ENCODE data around the gene RNASE13.

Gene RNASE13

DNA sequence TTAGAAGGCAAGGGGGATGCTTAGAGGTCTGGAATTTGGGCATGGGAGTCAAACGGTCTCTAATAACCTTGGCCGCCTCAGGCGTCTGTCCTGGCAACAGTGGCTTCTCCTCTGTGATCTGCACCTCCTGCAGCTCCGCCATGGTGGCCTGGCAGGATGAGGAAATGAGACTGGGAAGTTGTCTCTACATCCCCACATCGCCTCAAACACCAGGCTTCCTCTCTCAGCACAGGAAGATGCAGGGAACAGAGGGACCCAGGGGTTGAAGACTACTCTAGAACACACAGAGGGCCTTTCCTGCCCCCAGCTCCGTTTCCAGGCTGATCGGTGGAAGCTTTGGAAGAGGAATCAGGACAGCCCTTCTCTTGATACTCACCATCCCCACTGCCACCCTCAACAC is 11.4 kb downstream of the RNASE13 start:
- H3K4me3 ChIP-seq (ENCODE audit: low read depth, low read length): no peak overlapping the region
- ChIA-PET POLR2A (no interaction called here), CTCF (interaction anchor here (0.6 to 1.7 kb wide), 8 partner anchors 9 to 154 kb away, joined by 3 to 6 read pairs (median 4); no protein-coding TSS in a partner anchor)
- H3K4me1 ChIP-seq (ENCODE audit: control insufficient read depth, insufficient read depth, low read length): peaks cover 10% of the 10 kb centered on the region; the same call in 1 of the 2 replicates
- H3K27ac ChIP-seq (ENCODE audit: extremely low read depth, low read depth, low read length): no peak overlapping the region
- H3K9me3 ChIP-seq (ENCODE audit: control insufficient read depth, insufficient read depth, low read depth, low read length): no peaks in the 10 kb centered on the region
- no peak for TF ChIP-seq ZNF132 (tag by site-specific recombination; IDR thresholded peaks at IDR 0.05; ENCODE audit: borderline replicate concordance)
- no peak for TF ChIP-seq ZBTB21 (tag by site-specific recombination; IDR thresholded peaks at IDR 0.05)
- no peak for TF ChIP-seq KLF9 (tag by site-specific recombination; IDR thresholded peaks at IDR 0.05; ENCODE audit: low read depth)
- no peak for TF ChIP-seq REPIN1 (tag by site-specific recombination; IDR thresholded peaks at IDR 0.05; ENCODE audit: low read depth)
- TF ChIP-seq ZNF2 (tag by site-specific recombination; IDR thresholded peaks at IDR 0.05): no peak
- TF ChIP-seq, protein P1, sequence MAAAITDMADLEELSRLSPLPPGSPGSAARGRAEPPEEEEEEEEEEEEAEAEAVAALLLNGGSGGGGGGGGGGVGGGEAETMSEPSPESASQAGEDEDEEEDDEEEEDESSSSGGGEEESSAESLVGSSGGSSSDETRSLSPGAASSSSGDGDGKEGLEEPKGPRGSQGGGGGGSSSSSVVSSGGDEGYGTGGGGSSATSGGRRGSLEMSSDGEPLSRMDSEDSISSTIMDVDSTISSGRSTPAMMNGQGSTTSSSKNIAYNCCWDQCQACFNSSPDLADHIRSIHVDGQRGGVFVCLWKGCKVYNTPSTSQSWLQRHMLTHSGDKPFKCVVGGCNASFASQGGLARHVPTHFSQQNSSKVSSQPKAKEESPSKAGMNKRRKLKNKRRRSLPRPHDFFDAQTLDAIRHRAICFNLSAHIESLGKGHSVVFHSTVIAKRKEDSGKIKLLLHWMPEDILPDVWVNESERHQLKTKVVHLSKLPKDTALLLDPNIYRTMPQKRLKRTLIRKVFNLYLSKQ (tag by site-specific recombination; IDR thresholded peaks at IDR 0.05; ENCODE audit: borderline replicate concordance): no peak
- no peak for TF ChIP-seq ZNF274 (IDR thresholded peaks at IDR 0.05; ENCODE audit: low read length)
- TF ChIP-seq ZNF274 (tag by site-specific recombination; IDR thresholded peaks at IDR 0.05; ENCODE audit: borderline replicate concordance): no peak
- TF ChIP-seq BCL11A (tag by site-specific recombination; IDR thresholded peaks at IDR 0.05; ENCODE audit: low read depth): no peak
- peaks cover 0 to 38% of the 10 kb centered on the region in 2 experiments; a peak in 2 of 3 replicates for H3K36me3 ChIP-seq (ENCODE audit: control insufficient read depth in 2 of 2, insufficient read depth in 1 of 2, low read length in 2 of 2)

DNA sequence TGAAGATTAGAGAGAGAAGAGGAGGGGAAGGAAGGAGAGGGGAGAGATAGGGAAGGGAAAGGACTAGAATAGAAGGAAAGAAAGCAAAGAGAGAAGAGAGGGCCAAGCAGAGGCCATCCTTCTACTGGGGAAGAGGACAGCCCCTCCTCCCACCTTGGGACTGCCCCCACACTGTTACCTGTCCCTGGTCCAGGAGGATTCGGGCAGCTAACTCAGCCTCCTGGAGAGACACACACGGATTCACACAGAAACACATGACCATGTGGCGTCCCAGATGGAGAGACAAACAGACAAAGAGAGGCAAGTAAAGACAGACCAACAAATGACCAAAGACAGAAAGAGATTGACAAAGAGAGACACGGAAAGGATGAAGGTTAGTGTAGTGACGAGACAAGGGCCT is 11.9 kb downstream of the RNASE13 start:
- POLR2A ChIA-PET: no interaction called here
- Histone ChIP-seq H3K9me3 (ENCODE audit: control insufficient read depth, insufficient read depth, low read depth, low read length) (no peaks in the 10 kb centered on the region), H3K36me3 (ENCODE audit: control insufficient read depth in 2 of 2, insufficient read depth in 1 of 2, low read length in 2 of 2) (peaks cover 0 to 43% of the 10 kb centered on the region in 2 experiments; a peak in 2 of 3 replicates), H3K4me3 (ENCODE audit: low read depth, low read length) (no peak overlapping the region), H3K27ac (ENCODE audit: extremely low read depth, low read depth, low read length) (no peak overlapping the region), H3K4me1 (ENCODE audit: control insufficient read depth, insufficient read depth, low read length) (peaks cover 10% of the 10 kb centered on the region; the same call in 1 of the 2 replicates)
- CTCF ChIA-PET: interaction anchor here (0.6 to 1.6 kb wide), 5 partner anchors 8 to 153 kb away, joined by 3 to 6 read pairs (median 4); no protein-coding TSS in a partner anchor
- no peak; the same call in 1 of the 2 replicates for TF ChIP-seq ZNF366 (tag by site-specific recombination; conservative IDR thresholded peaks at IDR 0.05)
- no peak for TF ChIP-seq TRIM28 (IDR thresholded peaks at IDR 0.05; ENCODE audit: borderline replicate concordance, low read length)
- TF ChIP-seq ZNF600 (tag by site-specific recombination; IDR thresholded peaks at IDR 0.05): no peak
- no peak for TF ChIP-seq ZNF341 (tag by site-specific recombination; IDR thresholded peaks at IDR 0.05; ENCODE audit: low read depth)
- TF ChIP-seq ZNF530 (tag by site-specific recombination; IDR thresholded peaks at IDR 0.05; ENCODE audit: low read depth): no peak
- TF ChIP-seq, protein P2, sequence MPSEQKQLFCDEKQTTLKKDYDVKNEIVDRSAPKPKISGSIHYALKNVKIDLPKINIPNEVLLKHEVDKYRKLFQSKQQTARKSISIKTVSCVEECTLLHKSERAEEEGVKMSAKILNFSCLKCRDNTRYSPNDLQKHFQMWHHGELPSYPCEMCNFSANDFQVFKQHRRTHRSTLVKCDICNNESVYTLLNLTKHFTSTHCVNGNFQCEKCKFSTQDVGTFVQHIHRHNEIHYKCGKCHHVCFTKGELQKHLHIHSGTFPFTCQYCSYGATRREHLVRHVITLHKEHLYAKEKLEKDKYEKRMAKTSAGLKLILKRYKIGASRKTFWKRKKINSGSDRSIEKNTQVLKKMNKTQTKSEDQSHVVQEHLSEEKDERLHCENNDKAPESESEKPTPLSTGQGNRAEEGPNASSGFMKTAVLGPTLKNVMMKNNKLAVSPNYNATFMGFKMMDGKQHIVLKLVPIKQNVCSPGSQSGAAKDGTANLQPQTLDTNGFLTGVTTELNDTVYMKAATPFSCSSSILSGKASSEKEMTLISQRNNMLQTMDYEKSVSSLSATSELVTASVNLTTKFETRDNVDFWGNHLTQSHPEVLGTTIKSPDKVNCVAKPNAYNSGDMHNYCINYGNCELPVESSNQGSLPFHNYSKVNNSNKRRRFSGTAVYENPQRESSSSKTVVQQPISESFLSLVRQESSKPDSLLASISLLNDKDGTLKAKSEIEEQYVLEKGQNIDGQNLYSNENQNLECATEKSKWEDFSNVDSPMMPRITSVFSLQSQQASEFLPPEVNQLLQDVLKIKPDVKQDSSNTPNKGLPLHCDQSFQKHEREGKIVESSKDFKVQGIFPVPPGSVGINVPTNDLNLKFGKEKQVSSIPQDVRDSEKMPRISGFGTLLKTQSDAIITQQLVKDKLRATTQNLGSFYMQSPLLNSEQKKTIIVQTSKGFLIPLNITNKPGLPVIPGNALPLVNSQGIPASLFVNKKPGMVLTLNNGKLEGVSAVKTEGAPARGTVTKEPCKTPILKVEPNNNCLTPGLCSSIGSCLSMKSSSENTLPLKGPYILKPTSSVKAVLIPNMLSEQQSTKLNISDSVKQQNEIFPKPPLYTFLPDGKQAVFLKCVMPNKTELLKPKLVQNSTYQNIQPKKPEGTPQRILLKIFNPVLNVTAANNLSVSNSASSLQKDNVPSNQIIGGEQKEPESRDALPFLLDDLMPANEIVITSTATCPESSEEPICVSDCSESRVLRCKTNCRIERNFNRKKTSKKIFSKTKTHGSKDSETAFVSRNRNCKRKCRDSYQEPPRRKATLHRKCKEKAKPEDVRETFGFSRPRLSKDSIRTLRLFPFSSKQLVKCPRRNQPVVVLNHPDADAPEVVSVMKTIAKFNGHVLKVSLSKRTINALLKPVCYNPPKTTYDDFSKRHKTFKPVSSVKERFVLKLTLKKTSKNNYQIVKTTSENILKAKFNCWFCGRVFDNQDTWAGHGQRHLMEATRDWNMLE (tag by site-specific recombination; conservative IDR thresholded peaks at IDR 0.05; ENCODE audit: low read depth): no peak
- TF ChIP-seq ZNF701 (tag by site-specific recombination; IDR thresholded peaks at IDR 0.05): no peak
- TF ChIP-seq, protein P3, sequence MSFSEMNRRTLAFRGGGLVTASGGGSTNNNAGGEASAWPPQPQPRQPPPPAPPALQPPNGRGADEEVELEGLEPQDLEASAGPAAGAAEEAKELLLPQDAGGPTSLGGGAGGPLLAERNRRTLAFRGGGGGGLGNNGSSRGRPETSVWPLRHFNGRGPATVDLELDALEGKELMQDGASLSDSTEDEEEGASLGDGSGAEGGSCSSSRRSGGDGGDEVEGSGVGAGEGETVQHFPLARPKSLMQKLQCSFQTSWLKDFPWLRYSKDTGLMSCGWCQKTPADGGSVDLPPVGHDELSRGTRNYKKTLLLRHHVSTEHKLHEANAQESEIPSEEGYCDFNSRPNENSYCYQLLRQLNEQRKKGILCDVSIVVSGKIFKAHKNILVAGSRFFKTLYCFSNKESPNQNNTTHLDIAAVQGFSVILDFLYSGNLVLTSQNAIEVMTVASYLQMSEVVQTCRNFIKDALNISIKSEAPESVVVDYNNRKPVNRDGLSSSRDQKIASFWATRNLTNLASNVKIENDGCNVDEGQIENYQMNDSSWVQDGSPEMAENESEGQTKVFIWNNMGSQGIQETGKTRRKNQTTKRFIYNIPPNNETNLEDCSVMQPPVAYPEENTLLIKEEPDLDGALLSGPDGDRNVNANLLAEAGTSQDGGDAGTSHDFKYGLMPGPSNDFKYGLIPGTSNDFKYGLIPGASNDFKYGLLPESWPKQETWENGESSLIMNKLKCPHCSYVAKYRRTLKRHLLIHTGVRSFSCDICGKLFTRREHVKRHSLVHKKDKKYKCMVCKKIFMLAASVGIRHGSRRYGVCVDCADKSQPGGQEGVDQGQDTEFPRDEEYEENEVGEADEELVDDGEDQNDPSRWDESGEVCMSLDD (tag by site-specific recombination; IDR thresholded peaks at IDR 0.05): no peak
- TF ChIP-seq ZNF664 (tag by site-specific recombination; IDR thresholded peaks at IDR 0.05): no peak
- TF ChIP-seq MYNN (tag by site-specific recombination; IDR thresholded peaks at IDR 0.05; ENCODE audit: borderline replicate concordance): no peak
- TF ChIP-seq, protein P4, sequence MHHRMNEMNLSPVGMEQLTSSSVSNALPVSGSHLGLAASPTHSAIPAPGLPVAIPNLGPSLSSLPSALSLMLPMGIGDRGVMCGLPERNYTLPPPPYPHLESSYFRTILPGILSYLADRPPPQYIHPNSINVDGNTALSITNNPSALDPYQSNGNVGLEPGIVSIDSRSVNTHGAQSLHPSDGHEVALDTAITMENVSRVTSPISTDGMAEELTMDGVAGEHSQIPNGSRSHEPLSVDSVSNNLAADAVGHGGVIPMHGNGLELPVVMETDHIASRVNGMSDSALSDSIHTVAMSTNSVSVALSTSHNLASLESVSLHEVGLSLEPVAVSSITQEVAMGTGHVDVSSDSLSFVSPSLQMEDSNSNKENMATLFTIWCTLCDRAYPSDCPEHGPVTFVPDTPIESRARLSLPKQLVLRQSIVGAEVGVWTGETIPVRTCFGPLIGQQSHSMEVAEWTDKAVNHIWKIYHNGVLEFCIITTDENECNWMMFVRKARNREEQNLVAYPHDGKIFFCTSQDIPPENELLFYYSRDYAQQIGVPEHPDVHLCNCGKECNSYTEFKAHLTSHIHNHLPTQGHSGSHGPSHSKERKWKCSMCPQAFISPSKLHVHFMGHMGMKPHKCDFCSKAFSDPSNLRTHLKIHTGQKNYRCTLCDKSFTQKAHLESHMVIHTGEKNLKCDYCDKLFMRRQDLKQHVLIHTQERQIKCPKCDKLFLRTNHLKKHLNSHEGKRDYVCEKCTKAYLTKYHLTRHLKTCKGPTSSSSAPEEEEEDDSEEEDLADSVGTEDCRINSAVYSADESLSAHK (tag by site-specific recombination; IDR thresholded peaks at IDR 0.05): no peak
- TF ChIP-seq, protein P5, sequence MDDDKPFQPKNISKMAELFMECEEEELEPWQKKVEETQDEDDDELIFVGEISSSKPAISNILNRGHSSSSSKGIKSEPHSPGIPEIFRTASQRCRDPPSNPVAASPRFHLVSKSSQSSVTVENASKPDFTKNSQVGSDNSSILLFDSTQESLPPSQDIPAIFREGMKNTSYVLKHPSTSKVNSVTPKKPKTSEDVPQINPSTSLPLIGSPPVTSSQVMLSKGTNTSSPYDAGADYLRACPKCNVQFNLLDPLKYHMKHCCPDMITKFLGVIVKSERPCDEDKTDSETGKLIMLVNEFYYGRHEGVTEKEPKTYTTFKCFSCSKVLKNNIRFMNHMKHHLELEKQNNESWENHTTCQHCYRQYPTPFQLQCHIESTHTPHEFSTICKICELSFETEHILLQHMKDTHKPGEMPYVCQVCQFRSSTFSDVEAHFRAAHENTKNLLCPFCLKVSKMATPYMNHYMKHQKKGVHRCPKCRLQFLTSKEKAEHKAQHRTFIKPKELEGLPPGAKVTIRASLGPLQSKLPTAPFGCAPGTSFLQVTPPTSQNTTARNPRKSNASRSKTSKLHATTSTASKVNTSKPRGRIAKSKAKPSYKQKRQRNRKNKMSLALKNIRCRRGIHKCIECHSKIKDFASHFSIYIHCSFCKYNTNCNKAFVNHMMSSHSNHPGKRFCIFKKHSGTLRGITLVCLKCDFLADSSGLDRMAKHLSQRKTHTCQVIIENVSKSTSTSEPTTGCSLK (tag by site-specific recombination; IDR thresholded peaks at IDR 0.05): no peak

All from HEK293 (cell line).